Liver (tissue), 3 donors: ENCODE results near the gene TRIM41.

Source experiments
- HNF4G ChIP-seq: IDR thresholded peaks from 2 replicates; pipeline ENCODE4 v1.6.1; 2016; ENCODE audit warnings: antibody characterized with exemption
- JUND ChIP-seq, 2 donors: IDR thresholded peaks; 2 replicates each; pipeline ENCODE4 v1.6.1; 2016; ENCODE audit warnings: antibody characterized with exemption in 2 of 2
- RAD21 ChIP-seq, 2 donors: IDR thresholded peaks; 2 replicates each; pipeline ENCODE4 v1.6.1; 2016; ENCODE audit warnings: antibody characterized with exemption in 2 of 2, mild to moderate bottlenecking in 2 of 2
- RXRA ChIP-seq, 2 donors: IDR thresholded peaks; 2 replicates each; pipeline ENCODE4 v1.6.1; 2017 to 2018; ENCODE audit warnings: antibody characterized with exemption in 2 of 2, mild to moderate bottlenecking in 1 of 2
- SP1 ChIP-seq: IDR thresholded peaks from 2 replicates; pipeline ENCODE4 v1.6.1; 2018; ENCODE audit warnings: antibody characterized with exemption, mild to moderate bottlenecking
- YY1 ChIP-seq: IDR thresholded peaks from 2 replicates; pipeline ENCODE4 v1.6.1; 2016; ENCODE audit warnings: antibody characterized with exemption, mild to moderate bottlenecking
- TF ChIP-seq, protein P1 (sequence below): IDR thresholded peaks from 2 replicates; pipeline ENCODE4 v1.6.1; 2016; ENCODE audit warnings: antibody characterized with exemption, mild to moderate bottlenecking
- TF ChIP-seq, protein P2 (sequence below): IDR thresholded peaks from 2 replicates; pipeline ENCODE4 v1.6.1; 2016; ENCODE audit warnings: antibody characterized with exemption
- TF ChIP-seq, protein P3 (sequence below): fragments of 150-350 bp; IDR thresholded peaks from 2 replicates; pipeline ENCODE4 v1.5.1; 2017; ENCODE audit warnings: improper control_type of control experiment, low read depth, low read length; ENCODE audit not compliant: missing input control
- TF ChIP-seq, protein P4 (sequence below): IDR thresholded peaks from 2 replicates; pipeline ENCODE4 v1.6.1; 2016; ENCODE audit warnings: antibody characterized with exemption
- donor health status: healthy.
- donor health status: healthy.

DNA sequence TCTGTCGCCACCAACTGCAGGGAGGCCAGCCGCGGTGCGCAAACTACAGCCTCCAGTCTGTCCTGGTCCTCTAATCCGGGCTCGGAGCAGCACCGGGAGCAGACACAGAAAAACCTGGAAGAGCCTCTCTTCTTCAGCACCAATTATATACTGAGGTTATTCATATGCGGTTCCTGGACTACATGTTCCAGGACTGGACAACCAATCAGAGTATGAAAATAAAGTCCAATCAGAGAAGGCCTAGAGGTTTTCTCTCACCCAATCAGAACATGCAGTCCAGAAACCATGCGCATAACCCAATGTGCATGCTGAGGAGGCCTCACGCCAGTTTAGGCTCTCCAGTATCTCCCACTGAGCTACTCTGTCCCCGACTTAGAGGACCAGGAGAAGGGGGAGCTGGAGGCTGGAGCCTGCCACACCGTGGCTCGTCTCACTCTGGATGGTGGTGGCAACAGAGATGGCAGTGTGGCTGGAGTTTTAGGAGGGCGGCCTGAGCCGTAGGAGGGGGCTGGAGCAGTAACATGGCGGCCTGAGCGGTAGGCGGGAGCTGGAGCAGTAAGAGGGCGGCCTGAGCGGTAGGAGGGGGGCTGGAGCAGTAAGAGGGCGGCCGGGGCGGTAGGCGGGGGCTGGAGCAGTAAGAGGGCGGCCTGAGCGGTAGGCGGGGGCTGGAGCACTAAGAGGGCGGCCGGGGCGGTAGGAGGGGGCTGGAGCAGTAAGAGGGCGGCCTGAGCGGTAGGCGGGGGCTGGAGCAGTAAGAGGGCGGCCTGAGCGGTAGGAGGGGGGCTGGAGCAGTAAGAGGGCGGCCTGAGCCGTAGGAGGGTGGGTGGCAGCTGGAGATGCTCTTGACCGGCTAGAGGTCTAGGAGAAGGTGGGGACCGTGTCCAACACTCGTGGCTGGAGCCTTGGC is 58.2 kb downstream of the TRIM41 start:
- TF ChIP-seq, protein P1, sequence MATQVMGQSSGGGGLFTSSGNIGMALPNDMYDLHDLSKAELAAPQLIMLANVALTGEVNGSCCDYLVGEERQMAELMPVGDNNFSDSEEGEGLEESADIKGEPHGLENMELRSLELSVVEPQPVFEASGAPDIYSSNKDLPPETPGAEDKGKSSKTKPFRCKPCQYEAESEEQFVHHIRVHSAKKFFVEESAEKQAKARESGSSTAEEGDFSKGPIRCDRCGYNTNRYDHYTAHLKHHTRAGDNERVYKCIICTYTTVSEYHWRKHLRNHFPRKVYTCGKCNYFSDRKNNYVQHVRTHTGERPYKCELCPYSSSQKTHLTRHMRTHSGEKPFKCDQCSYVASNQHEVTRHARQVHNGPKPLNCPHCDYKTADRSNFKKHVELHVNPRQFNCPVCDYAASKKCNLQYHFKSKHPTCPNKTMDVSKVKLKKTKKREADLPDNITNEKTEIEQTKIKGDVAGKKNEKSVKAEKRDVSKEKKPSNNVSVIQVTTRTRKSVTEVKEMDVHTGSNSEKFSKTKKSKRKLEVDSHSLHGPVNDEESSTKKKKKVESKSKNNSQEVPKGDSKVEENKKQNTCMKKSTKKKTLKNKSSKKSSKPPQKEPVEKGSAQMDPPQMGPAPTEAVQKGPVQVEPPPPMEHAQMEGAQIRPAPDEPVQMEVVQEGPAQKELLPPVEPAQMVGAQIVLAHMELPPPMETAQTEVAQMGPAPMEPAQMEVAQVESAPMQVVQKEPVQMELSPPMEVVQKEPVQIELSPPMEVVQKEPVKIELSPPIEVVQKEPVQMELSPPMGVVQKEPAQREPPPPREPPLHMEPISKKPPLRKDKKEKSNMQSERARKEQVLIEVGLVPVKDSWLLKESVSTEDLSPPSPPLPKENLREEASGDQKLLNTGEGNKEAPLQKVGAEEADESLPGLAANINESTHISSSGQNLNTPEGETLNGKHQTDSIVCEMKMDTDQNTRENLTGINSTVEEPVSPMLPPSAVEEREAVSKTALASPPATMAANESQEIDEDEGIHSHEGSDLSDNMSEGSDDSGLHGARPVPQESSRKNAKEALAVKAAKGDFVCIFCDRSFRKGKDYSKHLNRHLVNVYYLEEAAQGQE, result no peak
- TF ChIP-seq, protein P2, sequence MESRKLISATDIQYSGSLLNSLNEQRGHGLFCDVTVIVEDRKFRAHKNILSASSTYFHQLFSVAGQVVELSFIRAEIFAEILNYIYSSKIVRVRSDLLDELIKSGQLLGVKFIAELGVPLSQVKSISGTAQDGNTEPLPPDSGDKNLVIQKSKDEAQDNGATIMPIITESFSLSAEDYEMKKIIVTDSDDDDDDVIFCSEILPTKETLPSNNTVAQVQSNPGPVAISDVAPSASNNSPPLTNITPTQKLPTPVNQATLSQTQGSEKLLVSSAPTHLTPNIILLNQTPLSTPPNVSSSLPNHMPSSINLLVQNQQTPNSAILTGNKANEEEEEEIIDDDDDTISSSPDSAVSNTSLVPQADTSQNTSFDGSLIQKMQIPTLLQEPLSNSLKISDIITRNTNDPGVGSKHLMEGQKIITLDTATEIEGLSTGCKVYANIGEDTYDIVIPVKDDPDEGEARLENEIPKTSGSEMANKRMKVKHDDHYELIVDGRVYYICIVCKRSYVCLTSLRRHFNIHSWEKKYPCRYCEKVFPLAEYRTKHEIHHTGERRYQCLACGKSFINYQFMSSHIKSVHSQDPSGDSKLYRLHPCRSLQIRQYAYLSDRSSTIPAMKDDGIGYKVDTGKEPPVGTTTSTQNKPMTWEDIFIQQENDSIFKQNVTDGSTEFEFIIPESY, result no peak
- TF ChIP-seq HNF4G, result no peak
- TF ChIP-seq RXRA (IDR thresholded peaks at IDR 0.05), result no peak
- TF ChIP-seq, protein P3, sequence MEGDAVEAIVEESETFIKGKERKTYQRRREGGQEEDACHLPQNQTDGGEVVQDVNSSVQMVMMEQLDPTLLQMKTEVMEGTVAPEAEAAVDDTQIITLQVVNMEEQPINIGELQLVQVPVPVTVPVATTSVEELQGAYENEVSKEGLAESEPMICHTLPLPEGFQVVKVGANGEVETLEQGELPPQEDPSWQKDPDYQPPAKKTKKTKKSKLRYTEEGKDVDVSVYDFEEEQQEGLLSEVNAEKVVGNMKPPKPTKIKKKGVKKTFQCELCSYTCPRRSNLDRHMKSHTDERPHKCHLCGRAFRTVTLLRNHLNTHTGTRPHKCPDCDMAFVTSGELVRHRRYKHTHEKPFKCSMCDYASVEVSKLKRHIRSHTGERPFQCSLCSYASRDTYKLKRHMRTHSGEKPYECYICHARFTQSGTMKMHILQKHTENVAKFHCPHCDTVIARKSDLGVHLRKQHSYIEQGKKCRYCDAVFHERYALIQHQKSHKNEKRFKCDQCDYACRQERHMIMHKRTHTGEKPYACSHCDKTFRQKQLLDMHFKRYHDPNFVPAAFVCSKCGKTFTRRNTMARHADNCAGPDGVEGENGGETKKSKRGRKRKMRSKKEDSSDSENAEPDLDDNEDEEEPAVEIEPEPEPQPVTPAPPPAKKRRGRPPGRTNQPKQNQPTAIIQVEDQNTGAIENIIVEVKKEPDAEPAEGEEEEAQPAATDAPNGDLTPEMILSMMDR, result no peak
- TF ChIP-seq YY1, result no peak
- no peak for TF ChIP-seq SP1
- no peak for TF ChIP-seq RAD21 (IDR thresholded peaks at IDR 0.05)
- TF ChIP-seq, protein P4, sequence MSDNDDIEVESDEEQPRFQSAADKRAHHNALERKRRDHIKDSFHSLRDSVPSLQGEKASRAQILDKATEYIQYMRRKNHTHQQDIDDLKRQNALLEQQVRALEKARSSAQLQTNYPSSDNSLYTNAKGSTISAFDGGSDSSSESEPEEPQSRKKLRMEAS, result no peak
- no peak for TF ChIP-seq JUND (IDR thresholded peaks at IDR 0.05)
